AG09309 (cell line): ENCODE measurements around the gene DDIT4.

Experiments
- DNase-seq: peaks from one replicate; pipeline ENCODE4 v3.0.0-alpha.2; 2010; ENCODE audit warnings: low read depth
- H3K4me3 ChIP-seq: 2 replicates; pipeline ENCODE4 v1.5.1; 2011; ENCODE audit warnings: mild to moderate bottlenecking, low read depth, low read length, moderate library complexity; ENCODE audit not compliant: control insufficient read depth
- TF ChIP-seq, protein P1 (sequence below): IDR thresholded peaks from 2 replicates; pipeline ENCODE4 v1.5.1; 2011; ENCODE audit warnings: mild to moderate bottlenecking, low read depth, low read length, inconsistent platforms; ENCODE audit not compliant: insufficient read depth, control insufficient read depth; ENCODE audit errors: missing control alignments

The DDIT4 gene

GRCh38 chr10:72323771-72324191 lies 50.1 kb downstream of the DDIT4 start:
- no peak for DNase-seq
- no peak overlapping the region for H3K4me3 ChIP-seq
- TF ChIP-seq, protein P1, sequence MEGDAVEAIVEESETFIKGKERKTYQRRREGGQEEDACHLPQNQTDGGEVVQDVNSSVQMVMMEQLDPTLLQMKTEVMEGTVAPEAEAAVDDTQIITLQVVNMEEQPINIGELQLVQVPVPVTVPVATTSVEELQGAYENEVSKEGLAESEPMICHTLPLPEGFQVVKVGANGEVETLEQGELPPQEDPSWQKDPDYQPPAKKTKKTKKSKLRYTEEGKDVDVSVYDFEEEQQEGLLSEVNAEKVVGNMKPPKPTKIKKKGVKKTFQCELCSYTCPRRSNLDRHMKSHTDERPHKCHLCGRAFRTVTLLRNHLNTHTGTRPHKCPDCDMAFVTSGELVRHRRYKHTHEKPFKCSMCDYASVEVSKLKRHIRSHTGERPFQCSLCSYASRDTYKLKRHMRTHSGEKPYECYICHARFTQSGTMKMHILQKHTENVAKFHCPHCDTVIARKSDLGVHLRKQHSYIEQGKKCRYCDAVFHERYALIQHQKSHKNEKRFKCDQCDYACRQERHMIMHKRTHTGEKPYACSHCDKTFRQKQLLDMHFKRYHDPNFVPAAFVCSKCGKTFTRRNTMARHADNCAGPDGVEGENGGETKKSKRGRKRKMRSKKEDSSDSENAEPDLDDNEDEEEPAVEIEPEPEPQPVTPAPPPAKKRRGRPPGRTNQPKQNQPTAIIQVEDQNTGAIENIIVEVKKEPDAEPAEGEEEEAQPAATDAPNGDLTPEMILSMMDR = no peak
